HCT116 (cell line): ENCODE measurements around the gene IGDCC3. TPM values are rescaled to one million over a fixed set of nuclear protein-coding genes. Genes with fewer than 3 reads are reported as not detected.

Experiments
- ATAC-seq: fragments of 200-7000 bp; cut with Tn5 transposase; 2 replicates; pipeline ENCODE4 v1.9.1; 2020; ENCODE audit warnings: mild to moderate bottlenecking, moderate library complexity
- BruUV-seq: library from RNA; stranded (reverse); fragments of 400-500 nt; replicated peaks from 2 replicates; lab custom pipeline; 2021; lab: Mats Ljungman, UMichigan
- CTCF ChIA-PET: fragments of 300-600 bp; sonication (Branson Sonifier 250); formaldehyde crosslinking; loops from one replicate; lab custom pipeline; 2021; ENCODE audit warnings: antibody characterized with exemption; lab: Charles Lee
- POLR2A ChIA-PET: fragments of 300-600, 350-600 bp; sonication (Branson Sonifier 250); formaldehyde crosslinking; loops from one replicate; lab custom pipeline; 2021; ENCODE audit warnings: antibody characterized with exemption; lab: Charles Lee
- RAD21 ChIA-PET, 2 experiments: fragments of 300-600 bp; sonication (Branson Sonifier 250); formaldehyde crosslinking; loops; one replicate each; lab custom pipeline; 2023; ENCODE audit warnings: low total read pairs in 2 of 2; ENCODE audit not compliant: uncharacterized antibody in 2 of 2, unreplicated experiment in 2 of 2, low non-redundant PET in 1 of 2; lab: Charles Lee
- DNase-seq: peaks from one replicate; pipeline ENCODE4 v3.0.0-alpha.2; 2010; ENCODE audit warnings: low read depth, low spot score
- H2AFZ ChIP-seq: fragments of 200-600 bp; shearing (Covaris generic), sonication (generic); 2 replicates; pipeline ENCODE4 v1.6.1; 2017; ENCODE audit warnings: low read depth, mixed run types, mixed read lengths, antibody characterized with exemption, low read length; ENCODE audit not compliant: poor library complexity, severe bottlenecking
- H3K27ac ChIP-seq: 2 replicates; pipeline ENCODE4 v1.5.1; 2012; ENCODE audit warnings: low read depth, low read length
- H3K27me3 ChIP-seq: fragments of 200-600 bp; sonication (generic); 2 replicates; pipeline ENCODE4 v1.6.1; 2016; ENCODE audit warnings: mixed run types, low read length, mixed read lengths; ENCODE audit not compliant: insufficient read depth
- H3K36me3 ChIP-seq, 2 experiments: fragments of 200-500 bp in 1 of 2; fragments of 200-600 bp in 1 of 2; sonication (Bioruptor generic) in 1 of 2; sonication (generic) in 1 of 2; 2 replicates each; pipeline versions ENCODE4 v1.5.1 to v1.6.1; 2014 to 2016; ENCODE audit warnings: low read length in 2 of 2, inconsistent platforms in 1 of 2, mixed read lengths in 1 of 2, mixed run types in 1 of 2; ENCODE audit not compliant: insufficient read depth in 2 of 2, control insufficient read depth in 1 of 2
- H3K4me1 ChIP-seq, 2 experiments: fragments of 200-600 bp in 1 of 2; sonication (generic) in 1 of 2; 2 replicates each; pipeline versions ENCODE4 v1.5.1 to v1.6.1; 2012 to 2017; ENCODE audit warnings: low read length in 2 of 2, inconsistent platforms in 1 of 2, mild to moderate bottlenecking in 1 of 2, mixed read lengths in 1 of 2, mixed run types in 1 of 2, moderate library complexity in 1 of 2; ENCODE audit not compliant: insufficient read depth in 2 of 2, control insufficient read depth in 1 of 2
- H3K4me2 ChIP-seq: fragments of 200-600 bp; sonication (generic); 2 replicates; pipeline ENCODE4 v1.6.1; 2017; ENCODE audit warnings: mixed run types, low read length, mixed read lengths
- H3K4me3 ChIP-seq, 2 experiments: fragments of 200-600 bp in 1 of 2; sonication (generic) in 1 of 2; replicated peaks in 1 of 2; 2 replicates each; pipeline ENCODE4 v1.5.1; 2011 to 2016; ENCODE audit warnings: low read length in 2 of 2, control low read depth in 1 of 2, low read depth in 1 of 2, mild to moderate bottlenecking in 1 of 2, mixed read lengths in 1 of 2, mixed run types in 1 of 2
- H3K79me2 ChIP-seq: fragments of 200-600 bp; sonication (generic); 2 replicates; pipeline ENCODE4 v1.6.1; 2017; ENCODE audit warnings: mild to moderate bottlenecking, mixed run types, low read length, moderate library complexity, mixed read lengths; ENCODE audit not compliant: insufficient read depth
- H3K9ac ChIP-seq: fragments of 200-600 bp; sonication (generic); 2 replicates; pipeline ENCODE4 v1.6.1; 2016; ENCODE audit warnings: low read length, mixed read lengths
- H3K9me2 ChIP-seq: fragments of 200-600 bp; sonication (generic), shearing (Covaris generic); 2 replicates; pipeline ENCODE4 v1.6.1; 2017; ENCODE audit warnings: mixed run types, mild to moderate bottlenecking, moderate library complexity; ENCODE audit not compliant: insufficient read depth
- H3K9me3 ChIP-seq, 2 experiments: fragments of 200-500 bp in 1 of 2; fragments of 200-600 bp in 1 of 2; sonication (Bioruptor generic) in 1 of 2; sonication (generic) in 1 of 2; 2 replicates each; pipeline ENCODE4 v1.6.1; 2014 to 2017; ENCODE audit warnings: low read length in 2 of 2, mixed read lengths in 2 of 2, inconsistent platforms in 1 of 2, low read depth in 1 of 2, mild to moderate bottlenecking in 1 of 2, mixed run types in 1 of 2, moderate library complexity in 1 of 2; ENCODE audit not compliant: control insufficient read depth in 1 of 2, insufficient read depth in 1 of 2
- H4K20me1 ChIP-seq: fragments of 200-600 bp; sonication (generic), shearing (Covaris generic); 2 replicates; pipeline ENCODE4 v1.6.1; 2017; ENCODE audit warnings: mixed run types, mild to moderate bottlenecking, moderate library complexity; ENCODE audit not compliant: insufficient read depth
- CEBPB ChIP-seq: IDR thresholded peaks from 2 replicates; pipeline ENCODE4 v1.6.1; 2012; ENCODE audit warnings: low read depth
- ELF1 ChIP-seq: IDR thresholded peaks from 2 replicates; pipeline ENCODE4 v1.6.1; 2012; ENCODE audit warnings: low read depth, borderline replicate concordance
- EZH2 ChIP-seq: fragments of 200-600 bp; sonication (generic); IDR thresholded peaks from 2 replicates; pipeline ENCODE4 v1.6.1; 2017; ENCODE audit warnings: antibody characterized with exemption, mixed run types
- FOSL1 ChIP-seq: IDR thresholded peaks from 2 replicates; pipeline ENCODE4 v1.6.1; 2012; ENCODE audit warnings: low read depth
- POLR2A ChIP-seq: IDR thresholded peaks from 2 replicates; pipeline ENCODE4 v1.7.0; 2011; ENCODE audit warnings: borderline replicate concordance; ENCODE audit not compliant: insufficient read depth, insufficient read length; ENCODE audit errors: extremely low read depth
- POLR2AphosphoS5 ChIP-seq: IDR thresholded peaks from 2 replicates; pipeline ENCODE4 v1.6.1; 2011; ENCODE audit warnings: mild to moderate bottlenecking, low read depth, low read length, moderate library complexity
- RAD21 ChIP-seq: IDR thresholded peaks from 2 replicates; pipeline ENCODE4 v1.6.1; 2012; ENCODE audit warnings: low read depth, mild to moderate bottlenecking
- SIN3A ChIP-seq: IDR thresholded peaks from 2 replicates; pipeline ENCODE4 v1.6.1; 2012; ENCODE audit warnings: low read depth
- SP1 ChIP-seq: IDR thresholded peaks from 2 replicates; pipeline ENCODE4 v1.6.1; 2012; ENCODE audit warnings: low read depth
- TCF7L2 ChIP-seq: IDR thresholded peaks from 2 replicates; pipeline ENCODE4 v1.7.0; 2011; ENCODE audit warnings: borderline replicate concordance, inconsistent platforms; ENCODE audit not compliant: insufficient read depth, insufficient read length; ENCODE audit errors: extremely low read depth
- YY1 ChIP-seq: IDR thresholded peaks from 2 replicates; pipeline ENCODE4 v1.6.1; 2011; ENCODE audit warnings: low read length, low read depth, moderate library complexity, mild to moderate bottlenecking; ENCODE audit not compliant: insufficient replicate concordance; ENCODE audit errors: extremely low read depth
- ZNF274 ChIP-seq: fragments of 200-500 bp; sonication (Bioruptor generic); IDR thresholded peaks from 2 replicates; pipeline ENCODE4 v1.6.1; 2014; ENCODE audit warnings: mild to moderate bottlenecking, low read depth, low read length, inconsistent platforms
- intact Hi-C: fragments of 100-400 bp; cut with micrococcal nuclease; formaldehyde crosslinking; loops from 2 replicates; pipeline ENCODE4 v1.10.0; 2022
- total RNA-seq: library from RNA; stranded (reverse); gene quantifications from one replicate; pipeline ENCODE4 v1.2.1, GENCODE V29; 2021; ENCODE audit not compliant: unreplicated experiment
- TF ChIP-seq, protein P1 (sequence below): IDR thresholded peaks from 2 replicates; pipeline ENCODE4 v1.6.1; 2012
- TF ChIP-seq, protein P2 (sequence below): IDR thresholded peaks from 2 replicates; pipeline ENCODE4 v1.6.1; 2012; ENCODE audit warnings: low read depth
- TF ChIP-seq, protein P3 (sequence below), 3 experiments: fragments of 200-600 bp in 1 of 3; sonication (generic) in 1 of 3; IDR thresholded peaks in 2 of 3; conservative IDR thresholded peaks in 1 of 3; 2 replicates each; pipeline ENCODE4 v1.5.1; 2012 to 2017; ENCODE audit warnings: low read depth in 2 of 3, low read length in 2 of 3, antibody characterized with exemption in 1 of 3, borderline replicate concordance in 1 of 3, control low read depth in 1 of 3, mild to moderate bottlenecking in 1 of 3, mixed read lengths in 1 of 3, mixed run types in 1 of 3, moderate library complexity in 1 of 3; ENCODE audit not compliant: insufficient read depth in 1 of 3

The IGDCC3 gene
- total RNA-seq, 1 experiment from 2014 or later: 0.44 TPM

DNA sequence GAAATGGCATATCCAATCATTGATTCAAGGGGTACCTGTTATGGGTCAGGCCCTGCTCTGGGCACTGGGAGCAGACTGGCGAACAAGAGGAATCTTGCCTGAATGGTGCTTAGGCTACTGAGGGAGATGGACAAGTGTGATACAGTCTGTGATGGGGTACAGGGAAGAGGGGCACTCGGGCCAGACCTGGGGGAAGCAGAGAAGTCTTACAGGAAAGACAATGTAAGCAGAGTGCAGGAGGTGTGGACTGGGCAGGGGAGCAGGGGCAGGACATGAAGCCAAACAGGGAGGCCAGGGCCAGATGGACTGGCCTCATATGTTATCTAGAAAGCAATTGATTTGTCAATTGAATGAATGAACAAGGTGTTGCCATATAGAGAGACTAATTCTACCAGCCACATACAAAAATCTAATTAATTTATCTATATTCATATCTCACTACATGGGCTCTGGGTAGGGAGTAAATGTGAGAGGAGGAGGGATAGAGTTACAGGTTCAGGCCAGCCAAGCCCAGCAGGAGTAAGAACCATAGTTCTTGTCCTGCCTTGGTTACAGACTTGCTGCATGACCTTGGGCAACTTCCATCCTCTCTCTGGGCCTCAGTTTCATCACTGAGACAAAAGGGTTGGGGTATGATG, 48.5 kb upstream of the IGDCC3 start:
- H3K4me2 ChIP-seq: no peak overlapping the region
- no TSS peak for BruUV-seq
- POLR2A ChIA-PET: no interaction called here

DNA sequence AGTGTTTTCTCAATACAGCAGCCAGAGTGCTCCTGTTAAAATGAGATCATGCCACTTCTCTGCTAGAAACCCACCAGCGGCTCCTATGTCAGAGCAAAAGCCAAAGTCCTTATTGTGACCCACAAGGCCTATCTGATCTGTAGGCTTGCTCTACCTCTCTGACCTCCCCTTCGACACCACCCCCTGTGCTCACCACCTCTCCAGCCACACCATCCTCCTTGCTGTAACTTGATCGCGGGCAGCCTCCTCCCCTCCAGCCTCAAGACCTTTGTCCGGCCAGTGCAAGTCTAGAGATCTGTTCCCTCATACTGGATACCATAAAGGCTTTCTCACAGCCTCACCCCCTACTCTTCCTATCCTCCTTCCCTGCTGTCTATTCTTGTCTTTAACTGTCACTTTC, 46.9 kb upstream of the IGDCC3 start:
- no peak overlapping the region for H3K9ac ChIP-seq
- no peaks in the 10 kb centered on the region for H4K20me1 ChIP-seq
- H3K9me3 ChIP-seq: no peaks in the 10 kb centered on the region
- no TSS peak for BruUV-seq
- no peak overlapping the region for H3K27ac ChIP-seq
- no peak overlapping the region for H3K4me3 ChIP-seq
- no peaks in the 10 kb centered on the region for H3K79me2 ChIP-seq
- peaks cover 2 to 24% of the 10 kb centered on the region in 2 experiments; a peak in 3 of 4 replicates for H3K4me1 ChIP-seq
- intact Hi-C loops: no loop called here
- POLR2A ChIA-PET: no interaction called here
- no peaks in the 10 kb centered on the region for H3K9me2 ChIP-seq
- H3K4me2 ChIP-seq: no peak overlapping the region
- H2AFZ ChIP-seq: no peak overlapping the region
- no peak for ATAC-seq
- RAD21 ChIA-PET: no interaction called here
- no peaks in the 10 kb centered on the region for H3K36me3 ChIP-seq
- DNase-seq: no peak
- CTCF ChIA-PET: no interaction called here
- no peaks in the 10 kb centered on the region for H3K27me3 ChIP-seq
- no peak for TF ChIP-seq ELF1
- no peak for TF ChIP-seq RAD21
- no peak for TF ChIP-seq ZNF274
- no peak for TF ChIP-seq SP1
- TF ChIP-seq POLR2A: no peak
- TF ChIP-seq YY1: no peak
- TF ChIP-seq, protein P1, sequence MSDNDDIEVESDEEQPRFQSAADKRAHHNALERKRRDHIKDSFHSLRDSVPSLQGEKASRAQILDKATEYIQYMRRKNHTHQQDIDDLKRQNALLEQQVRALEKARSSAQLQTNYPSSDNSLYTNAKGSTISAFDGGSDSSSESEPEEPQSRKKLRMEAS: no peak
- no peak for TF ChIP-seq POLR2AphosphoS5
- no peak for TF ChIP-seq EZH2
- no peak for TF ChIP-seq TCF7L2
- TF ChIP-seq, protein P2, sequence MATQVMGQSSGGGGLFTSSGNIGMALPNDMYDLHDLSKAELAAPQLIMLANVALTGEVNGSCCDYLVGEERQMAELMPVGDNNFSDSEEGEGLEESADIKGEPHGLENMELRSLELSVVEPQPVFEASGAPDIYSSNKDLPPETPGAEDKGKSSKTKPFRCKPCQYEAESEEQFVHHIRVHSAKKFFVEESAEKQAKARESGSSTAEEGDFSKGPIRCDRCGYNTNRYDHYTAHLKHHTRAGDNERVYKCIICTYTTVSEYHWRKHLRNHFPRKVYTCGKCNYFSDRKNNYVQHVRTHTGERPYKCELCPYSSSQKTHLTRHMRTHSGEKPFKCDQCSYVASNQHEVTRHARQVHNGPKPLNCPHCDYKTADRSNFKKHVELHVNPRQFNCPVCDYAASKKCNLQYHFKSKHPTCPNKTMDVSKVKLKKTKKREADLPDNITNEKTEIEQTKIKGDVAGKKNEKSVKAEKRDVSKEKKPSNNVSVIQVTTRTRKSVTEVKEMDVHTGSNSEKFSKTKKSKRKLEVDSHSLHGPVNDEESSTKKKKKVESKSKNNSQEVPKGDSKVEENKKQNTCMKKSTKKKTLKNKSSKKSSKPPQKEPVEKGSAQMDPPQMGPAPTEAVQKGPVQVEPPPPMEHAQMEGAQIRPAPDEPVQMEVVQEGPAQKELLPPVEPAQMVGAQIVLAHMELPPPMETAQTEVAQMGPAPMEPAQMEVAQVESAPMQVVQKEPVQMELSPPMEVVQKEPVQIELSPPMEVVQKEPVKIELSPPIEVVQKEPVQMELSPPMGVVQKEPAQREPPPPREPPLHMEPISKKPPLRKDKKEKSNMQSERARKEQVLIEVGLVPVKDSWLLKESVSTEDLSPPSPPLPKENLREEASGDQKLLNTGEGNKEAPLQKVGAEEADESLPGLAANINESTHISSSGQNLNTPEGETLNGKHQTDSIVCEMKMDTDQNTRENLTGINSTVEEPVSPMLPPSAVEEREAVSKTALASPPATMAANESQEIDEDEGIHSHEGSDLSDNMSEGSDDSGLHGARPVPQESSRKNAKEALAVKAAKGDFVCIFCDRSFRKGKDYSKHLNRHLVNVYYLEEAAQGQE: no peak
- TF ChIP-seq, protein P3, sequence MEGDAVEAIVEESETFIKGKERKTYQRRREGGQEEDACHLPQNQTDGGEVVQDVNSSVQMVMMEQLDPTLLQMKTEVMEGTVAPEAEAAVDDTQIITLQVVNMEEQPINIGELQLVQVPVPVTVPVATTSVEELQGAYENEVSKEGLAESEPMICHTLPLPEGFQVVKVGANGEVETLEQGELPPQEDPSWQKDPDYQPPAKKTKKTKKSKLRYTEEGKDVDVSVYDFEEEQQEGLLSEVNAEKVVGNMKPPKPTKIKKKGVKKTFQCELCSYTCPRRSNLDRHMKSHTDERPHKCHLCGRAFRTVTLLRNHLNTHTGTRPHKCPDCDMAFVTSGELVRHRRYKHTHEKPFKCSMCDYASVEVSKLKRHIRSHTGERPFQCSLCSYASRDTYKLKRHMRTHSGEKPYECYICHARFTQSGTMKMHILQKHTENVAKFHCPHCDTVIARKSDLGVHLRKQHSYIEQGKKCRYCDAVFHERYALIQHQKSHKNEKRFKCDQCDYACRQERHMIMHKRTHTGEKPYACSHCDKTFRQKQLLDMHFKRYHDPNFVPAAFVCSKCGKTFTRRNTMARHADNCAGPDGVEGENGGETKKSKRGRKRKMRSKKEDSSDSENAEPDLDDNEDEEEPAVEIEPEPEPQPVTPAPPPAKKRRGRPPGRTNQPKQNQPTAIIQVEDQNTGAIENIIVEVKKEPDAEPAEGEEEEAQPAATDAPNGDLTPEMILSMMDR (IDR thresholded peaks at IDR 0.05 in 2 of 3, conservative IDR thresholded peaks at IDR 0.05 in 1 of 3; ENCODE audit: borderline replicate concordance in 1 of 3, insufficient read depth in 1 of 3, low read depth in 2 of 3, low read length in 2 of 3): no peak
- TF ChIP-seq CEBPB: no peak

More for the DNA sequence above, 48.5 kb upstream of the IGDCC3 start:
- CTCF ChIA-PET: no interaction called here
- Histone ChIP-seq H3K36me3 (no peaks in the 10 kb centered on the region), H3K4me1 (peaks cover 0 to 13% of the 10 kb centered on the region in 2 experiments; a peak in 2 of 4 replicates), H3K9ac (no peak overlapping the region), H3K79me2 (no peaks in the 10 kb centered on the region), H3K4me3 (no peak overlapping the region), H2AFZ (no peak overlapping the region), H3K27ac (no peak overlapping the region), H4K20me1 (no peaks in the 10 kb centered on the region), H3K9me3 (no peaks in the 10 kb centered on the region), H3K27me3 (no peaks in the 10 kb centered on the region), H3K9me2 (no peaks in the 10 kb centered on the region)
- intact Hi-C loops: no loop called here
- RAD21 ChIA-PET: no interaction called here
- ATAC-seq (no peak), DNase-seq (no peak)
- no peak for TF ChIP-seq SIN3A
- TF ChIP-seq TCF7L2: no peak
- no peak for TF ChIP-seq POLR2AphosphoS5
- TF ChIP-seq FOSL1: no peak
